ENCODE data around the gene C19orf38.
"Not testable (repeated sequence)": the region's sequence is repeated elsewhere in the genome, so short reads cannot be mapped to it uniquely, and the experiment has no call there.

Gene C19orf38

DNA sequence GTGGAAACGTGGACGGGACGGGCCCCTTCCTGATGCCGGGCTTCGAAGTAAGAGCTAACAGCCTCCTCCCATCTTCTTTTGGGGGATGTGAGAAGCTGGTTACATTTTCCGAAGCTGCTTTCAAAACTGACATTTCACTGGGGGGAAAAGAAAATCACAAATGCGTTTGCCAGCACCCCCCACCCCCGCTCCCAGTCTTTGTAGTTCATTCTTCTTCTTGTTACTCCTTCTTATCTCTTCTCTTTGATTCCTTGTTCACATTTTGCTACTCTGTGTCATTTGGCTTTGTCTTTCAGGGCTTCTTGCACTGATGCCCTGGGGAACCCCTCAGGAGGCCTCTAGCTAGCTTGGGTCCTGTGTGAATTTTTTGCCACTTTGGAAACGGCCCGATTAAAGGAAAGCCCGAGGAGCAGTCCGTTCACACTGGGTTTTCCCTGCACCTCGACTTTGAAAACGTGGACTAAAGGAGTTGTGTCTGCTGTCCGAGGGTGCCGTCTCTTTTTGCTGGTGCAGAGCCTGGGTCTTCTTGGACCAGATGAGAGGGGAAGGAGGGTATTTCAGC, 24.4 kb downstream of the C19orf38 start:
- in situ Hi-C loops (cut with MboI; ENCODE audit: low sequenced_read_pairs) = no loop called here

DNA sequence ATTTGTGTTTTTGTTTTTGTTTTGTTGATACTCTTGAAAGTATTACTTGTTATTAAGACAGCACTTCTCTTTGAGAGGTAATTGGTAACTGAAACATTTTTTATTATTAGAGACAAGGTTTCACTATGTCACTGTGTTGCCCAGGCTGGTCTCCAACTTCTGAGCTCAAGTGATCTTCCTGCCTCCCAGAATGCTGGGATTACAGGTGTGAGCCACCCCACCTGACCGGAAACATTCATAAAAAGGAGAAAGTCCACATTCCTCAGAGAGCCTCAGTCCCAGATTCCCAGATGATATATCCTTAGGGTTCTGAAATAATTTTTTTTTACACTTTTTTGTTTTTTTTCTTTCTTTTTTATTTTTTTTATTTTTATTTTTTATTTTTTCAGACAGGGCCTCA, 25.8 kb downstream of the C19orf38 start:
- in situ Hi-C loops (cut with MboI; ENCODE audit: low sequenced_read_pairs) = no loop called here

DNA sequence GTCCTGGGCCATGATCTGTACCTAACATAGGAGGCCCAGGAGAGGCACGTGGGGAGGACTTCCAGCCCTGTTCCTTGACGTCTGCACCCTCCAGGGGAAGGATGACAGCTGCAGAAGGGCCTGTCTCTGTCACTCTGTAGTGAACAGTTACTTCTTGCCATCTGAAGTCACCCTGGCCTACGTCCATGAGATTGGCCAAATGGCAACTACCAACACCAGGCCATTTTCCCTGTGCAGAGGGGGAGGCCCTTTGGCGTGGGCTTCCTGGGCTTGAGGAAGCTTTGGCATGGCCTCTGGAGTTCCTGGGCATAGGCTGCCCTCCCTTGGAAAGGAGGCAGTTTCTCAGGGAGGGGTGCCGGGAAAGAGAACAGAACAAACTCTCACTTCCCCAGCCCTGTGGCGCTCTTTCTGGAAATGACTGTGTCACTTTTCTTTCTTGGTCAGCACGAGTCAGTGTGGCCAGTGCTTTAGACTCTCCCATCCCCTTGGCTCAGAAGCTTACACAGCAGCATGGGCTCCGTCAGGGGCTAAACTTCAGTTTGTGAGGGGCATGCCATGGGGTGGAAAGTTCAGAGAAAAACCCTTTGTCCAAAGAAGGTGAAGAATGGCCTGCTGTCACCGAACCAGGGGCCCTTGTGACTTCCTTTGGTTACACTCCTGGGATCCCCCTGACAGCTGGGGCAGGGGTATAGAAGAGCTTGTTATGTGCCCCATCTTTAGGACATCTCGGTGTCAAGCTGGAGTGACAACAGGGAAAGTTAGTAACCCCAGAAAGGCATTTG, 28.4 kb downstream of the C19orf38 start:
- in situ Hi-C loops (cut with MboI; ENCODE audit: low sequenced_read_pairs) = no loop called here

DNA sequence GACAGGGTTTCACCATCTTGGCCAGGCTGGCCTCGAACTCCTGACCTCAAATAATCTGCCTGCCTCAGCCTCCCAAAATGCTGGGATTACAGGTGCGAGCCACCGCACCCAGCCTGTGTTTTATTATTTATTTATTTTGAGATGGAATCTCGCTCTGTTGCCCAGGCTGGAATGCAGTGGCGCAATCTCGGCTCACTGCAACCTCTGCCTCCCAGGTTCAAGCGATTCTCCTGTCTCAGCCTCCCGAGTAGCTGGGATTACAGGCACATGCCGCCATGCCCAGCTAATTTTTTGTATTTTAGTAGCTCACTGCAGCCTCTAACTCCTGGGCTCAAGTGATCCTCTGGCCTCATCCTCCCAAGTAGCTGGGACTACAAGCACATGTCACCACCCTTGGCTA, 29.4 kb downstream of the C19orf38 start:
- in situ Hi-C loops (cut with MboI; ENCODE audit: low sequenced_read_pairs) = not testable (repeated sequence)

DNA sequence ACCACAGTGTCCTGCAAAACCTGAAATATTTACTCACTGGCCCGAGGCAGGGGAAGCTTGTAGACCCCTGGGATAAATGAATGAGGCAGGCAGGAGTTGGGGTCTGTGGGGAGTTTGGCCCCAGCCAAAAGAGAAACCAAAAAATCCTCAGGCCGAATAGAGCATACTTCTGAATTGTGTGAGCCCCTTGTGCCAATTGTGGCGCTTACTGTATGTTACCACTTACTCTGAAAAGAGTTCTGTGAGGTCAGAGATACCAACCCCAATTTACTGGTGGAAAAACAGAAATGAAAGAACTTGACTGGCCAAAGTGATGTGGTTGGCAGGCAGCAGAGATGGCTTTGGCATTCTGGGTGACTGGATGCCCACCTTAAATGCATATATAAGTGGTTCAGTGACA, 30.0 kb downstream of the C19orf38 start:
- in situ Hi-C loops (cut with MboI; ENCODE audit: low sequenced_read_pairs) = no loop called here

DNA sequence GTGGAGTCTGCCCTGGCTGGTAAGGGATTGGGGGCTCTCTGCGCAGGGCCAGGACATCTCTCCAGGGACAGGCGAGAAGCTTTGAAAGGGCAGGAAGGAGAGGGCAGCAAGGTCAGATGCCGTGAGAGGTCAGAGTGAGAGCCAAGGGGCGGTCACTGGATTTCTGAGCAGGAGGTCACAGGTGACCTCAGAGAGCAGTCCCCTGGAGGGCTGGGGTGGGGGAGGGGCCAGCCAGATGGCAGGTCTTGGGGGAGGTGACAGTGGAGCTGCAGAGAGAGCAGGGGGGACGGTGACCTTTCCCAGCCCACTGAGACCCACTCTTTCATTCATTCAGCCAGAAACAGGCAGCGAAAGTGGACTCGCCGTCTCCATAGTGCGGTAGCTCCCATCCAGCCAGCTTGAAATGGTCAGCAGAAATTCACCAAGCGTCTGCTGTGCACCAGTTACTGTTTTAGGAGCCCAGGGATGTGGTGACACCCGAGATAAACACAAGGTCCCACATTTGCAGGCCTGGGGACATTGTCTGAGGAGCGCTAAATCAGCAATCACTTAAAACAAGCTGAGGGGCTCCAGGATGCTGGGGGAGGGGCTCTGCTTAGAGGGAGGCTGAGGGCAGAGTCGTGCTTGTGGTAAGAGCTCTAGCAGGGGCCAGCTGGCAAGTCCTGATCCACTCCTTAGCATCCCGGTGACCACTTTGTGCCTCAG, 33.3 kb downstream of the C19orf38 start:
- in situ Hi-C loops (cut with MboI; ENCODE audit: low sequenced_read_pairs) = no loop called here

DNA sequence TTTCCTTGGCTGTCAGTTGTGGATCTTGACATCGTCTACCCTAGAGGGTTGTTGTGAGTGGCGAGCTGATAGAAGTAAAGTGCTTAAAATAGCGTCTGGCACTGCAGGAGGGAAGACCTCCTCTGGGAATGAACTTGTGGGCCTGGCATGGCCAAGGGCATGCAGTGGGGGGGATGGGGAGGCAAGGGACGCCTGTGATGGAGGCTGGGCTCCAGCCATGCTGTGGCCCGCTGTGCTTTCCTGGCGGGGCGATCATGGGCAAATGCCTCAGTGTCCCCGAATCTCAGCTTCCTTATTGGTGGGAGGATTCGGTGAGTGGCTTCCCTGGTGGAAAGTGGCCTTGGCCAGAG, 33.9 kb downstream of the C19orf38 start:
- in situ Hi-C loops (cut with MboI; ENCODE audit: low sequenced_read_pairs) = no loop called here

DNA sequence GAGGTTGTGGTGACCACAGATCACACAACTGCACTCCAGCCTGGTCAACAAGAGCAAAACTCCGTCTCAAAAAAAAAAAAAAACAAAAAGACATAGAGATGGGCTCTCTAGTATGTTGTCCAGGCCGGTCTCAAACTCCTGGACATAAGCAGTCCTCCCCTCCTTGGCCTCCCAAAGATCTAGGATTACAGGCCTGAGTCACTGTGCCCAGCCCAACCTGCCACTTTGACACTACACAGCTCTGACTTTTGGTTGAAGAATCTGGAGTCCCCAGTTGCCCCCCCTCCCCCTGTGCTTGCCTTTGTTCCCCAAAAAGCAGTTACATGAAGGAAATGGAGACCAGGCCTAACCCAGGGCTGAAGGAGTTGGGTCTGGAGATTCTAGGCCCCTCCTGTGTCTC, 36.1 kb downstream of the C19orf38 start:
- in situ Hi-C loops (cut with MboI; ENCODE audit: low sequenced_read_pairs) = no loop called here

DNA sequence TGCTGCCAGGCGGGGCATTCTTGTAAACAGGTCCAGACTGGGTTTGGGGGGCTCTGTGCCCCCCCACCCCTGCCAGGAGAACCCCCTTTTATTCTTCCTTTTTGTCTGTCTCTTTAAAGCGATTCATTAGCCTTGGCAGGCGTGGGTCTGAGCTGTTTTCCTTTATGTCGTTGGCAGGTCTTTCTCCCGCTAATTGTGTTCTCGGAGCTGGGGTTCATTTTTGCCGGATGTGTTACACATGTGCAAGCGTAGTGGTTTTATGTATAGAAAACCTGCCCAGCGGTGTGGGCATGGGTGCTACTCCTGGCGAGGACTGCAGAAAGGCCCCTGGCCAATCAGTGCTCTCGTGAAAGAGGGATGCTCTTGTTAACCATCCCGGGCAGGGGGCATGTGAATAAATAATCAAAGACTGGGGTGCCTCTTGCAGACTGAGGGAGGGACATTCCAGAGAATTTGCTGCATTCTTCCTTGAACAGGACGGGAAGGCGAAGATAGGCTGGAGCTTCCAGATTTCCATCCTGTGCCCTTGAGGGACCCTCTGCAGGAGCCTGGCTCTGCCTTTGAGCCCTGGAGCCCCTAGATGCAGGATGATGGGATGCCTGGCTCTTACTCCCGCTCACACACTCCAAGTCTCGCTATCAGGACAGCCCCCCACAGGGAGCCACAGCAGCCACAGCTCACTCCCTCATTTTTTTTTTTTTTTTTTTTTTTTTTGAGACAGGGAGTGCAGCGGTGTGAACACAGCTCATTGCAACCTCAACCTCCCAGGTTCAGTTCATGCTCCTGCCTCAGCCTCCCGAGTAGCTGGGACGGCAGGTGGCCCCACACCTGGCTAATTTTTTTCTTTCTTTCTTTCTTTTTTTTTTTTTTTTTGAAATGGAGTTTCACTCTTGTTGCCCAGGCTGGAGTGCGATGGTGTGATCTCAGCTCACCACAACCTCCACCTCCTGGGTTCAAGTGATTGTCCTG, 37.3 kb downstream of the C19orf38 start:
- in situ Hi-C loops (cut with MboI; ENCODE audit: low sequenced_read_pairs) = no loop called here

DNA sequence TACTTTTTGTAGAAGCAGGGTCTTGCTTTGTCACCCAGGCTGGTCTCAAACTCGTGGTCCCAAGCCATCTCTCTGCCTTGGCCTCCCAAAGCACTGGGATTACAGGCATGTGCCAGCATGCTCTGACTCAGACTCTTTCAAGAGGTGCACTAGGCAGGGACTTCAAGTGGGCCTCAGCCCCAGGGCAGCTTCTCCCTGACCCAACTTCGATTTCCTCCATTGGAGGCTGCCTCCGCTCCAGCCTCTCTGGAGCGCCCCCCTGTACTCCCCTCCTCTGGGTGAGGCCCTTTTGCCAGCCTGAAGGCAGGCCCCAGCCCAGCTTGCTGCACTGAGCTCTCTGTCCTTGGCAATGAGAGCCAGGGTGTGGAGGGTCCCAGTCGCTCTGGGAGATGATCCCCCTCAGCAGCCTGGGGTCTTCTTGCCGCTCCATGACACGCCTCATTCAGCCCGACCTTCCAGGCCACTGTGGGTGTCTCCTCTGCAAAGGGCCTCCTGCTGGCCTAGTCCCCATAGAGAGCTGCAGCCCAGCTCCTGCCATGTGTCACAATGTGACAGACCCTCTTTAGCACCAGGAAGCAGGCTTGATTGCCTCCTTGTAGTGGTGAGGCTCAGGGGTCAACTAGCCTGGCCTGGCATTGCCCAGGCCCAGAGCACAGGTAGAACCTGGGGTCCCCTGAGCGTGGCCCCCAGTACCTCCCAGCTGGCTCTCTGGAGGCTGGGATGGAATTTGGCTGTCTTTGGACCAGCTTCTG, 39.6 kb downstream of the C19orf38 start:
- in situ Hi-C loops (cut with MboI; ENCODE audit: low sequenced_read_pairs) = no loop called here

DNA sequence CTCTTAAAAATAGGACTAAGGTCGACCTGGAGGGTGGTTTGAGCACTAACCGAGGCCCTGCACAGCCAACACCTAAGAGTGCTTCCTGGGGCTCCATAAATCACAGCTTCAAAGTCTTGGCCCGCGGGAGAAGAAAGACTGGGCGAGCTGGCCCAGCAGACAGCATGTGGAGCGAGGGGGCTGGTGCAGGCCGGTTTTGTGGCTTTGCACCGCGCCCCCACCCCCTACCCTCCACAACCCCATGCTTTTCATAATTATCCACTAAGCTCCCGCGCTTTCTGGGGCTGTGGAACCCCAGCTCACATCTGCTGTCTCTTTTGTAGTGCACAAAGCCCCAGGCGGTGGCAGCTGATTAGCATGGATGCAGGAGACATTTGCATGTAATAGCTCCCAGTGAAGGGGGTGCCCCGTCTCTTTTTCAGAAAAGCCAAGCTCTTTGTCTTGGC, 40.2 kb downstream of the C19orf38 start:
- in situ Hi-C loops (cut with MboI; ENCODE audit: low sequenced_read_pairs) = no loop called here

DNA sequence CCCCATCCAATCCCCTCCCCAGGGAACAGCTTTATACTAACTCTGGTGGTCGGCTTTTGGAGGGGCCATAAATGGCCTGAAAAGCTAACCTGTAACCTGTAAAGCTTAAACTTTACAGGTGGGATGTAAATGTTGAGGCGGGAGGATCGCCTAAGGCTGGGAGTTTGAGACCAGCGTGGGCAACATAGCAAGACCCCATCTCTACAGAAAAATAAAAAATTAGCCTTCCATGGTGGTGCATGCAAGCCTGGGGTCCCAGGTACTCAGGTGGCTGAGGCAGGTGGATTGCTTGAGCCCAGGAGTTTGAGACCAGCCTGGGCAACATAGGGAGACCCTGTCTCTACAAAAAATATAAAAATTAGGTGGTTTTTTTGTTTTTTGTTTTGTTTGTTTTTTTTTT, 41.7 kb downstream of the C19orf38 start:
- in situ Hi-C loops (cut with MboI; ENCODE audit: low sequenced_read_pairs) = no loop called here

DNA sequence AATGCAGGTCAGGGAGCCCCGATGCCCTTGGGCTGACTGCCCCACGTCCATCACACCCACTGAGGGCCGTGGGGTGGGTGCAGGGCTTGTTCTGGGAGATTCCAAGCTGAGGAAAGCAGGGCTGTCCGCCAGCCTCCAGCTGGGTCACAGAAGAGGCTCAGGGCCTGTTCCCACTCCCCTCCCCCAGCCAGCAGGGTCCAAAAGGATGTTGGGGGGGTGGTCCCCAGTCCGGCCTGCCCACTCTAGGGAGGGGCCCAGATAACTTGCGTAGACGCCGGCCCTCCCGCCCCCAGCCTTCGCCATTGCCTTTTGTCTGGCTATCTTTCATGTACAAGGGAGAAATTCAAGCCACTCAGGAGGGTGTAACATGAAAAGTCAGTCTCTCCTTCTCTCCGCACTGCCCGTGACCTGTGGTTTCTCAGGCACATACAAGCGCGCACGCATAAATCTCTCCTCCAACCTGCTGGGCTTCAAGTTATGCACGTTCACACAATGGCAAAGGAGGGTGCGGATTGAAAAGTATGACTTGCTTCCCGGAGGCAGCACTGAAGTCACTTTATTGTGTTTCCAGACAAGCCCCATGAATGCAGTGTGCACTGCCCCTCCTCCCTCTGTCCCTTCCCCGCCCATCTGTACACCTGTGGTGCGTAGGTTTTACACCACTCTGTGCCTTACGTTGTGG, 43.3 kb downstream of the C19orf38 start:
- in situ Hi-C loops (cut with MboI; ENCODE audit: low sequenced_read_pairs) = no loop called here

DNA sequence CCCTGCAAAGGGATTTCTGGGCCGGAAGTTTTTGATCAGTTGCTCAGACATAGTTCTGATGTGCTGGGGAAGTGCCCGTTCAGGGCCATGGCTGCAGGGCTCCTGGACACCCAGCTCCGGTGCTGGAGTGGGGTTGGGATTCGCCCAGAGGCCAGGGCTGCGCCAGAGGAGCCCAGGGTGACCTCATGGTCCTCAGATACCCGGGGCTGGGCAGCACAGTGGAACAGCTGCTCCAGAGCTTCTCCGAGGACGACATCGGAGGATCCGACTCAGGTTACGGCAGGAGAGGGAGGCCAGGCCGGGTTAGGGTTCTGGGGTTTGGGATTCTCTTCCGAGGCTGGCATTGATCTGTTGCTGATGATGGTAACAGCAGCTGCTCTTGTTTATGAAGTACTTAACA, 44.0 kb downstream of the C19orf38 start:
- in situ Hi-C loops (cut with MboI; ENCODE audit: low sequenced_read_pairs) = no loop called here

DNA sequence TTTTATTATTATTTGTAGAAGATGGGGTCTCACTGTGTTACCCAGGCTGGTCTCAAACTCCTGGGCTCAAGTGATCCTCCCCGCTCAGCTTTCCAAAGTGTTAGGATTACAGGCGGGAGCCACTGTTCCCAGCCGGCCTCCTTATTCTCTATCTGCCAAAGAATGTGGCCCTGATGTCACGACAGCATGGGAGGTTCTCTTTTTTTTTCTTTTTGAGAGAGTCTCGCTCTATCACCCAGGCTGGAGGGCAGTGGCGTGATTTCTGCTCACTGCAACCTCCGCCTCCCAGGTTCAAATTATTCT, 46.6 kb downstream of the C19orf38 start:
- in situ Hi-C loops (cut with MboI; ENCODE audit: low sequenced_read_pairs) = no loop called here

DNA sequence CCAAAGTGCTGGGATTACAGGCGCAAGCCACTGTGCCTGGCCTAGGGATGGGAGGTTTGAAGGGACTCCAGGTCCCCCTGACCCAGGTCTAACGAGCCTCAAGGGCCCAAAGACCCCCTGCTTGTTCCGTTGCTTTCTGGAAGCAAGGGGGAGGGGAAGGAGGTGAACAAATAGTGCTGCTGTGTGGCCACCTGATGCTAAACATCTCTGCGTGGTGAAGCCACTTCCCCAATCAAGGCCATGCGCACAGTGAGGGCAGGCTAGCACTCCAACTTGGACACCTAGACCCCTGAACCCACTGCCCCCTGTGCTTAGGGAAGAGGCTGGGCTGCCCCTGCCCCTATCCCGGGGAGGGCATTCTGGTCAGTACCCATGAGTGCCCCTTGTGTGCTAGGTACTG, 47.1 kb downstream of the C19orf38 start:
- in situ Hi-C loops (cut with MboI; ENCODE audit: low sequenced_read_pairs) = no loop called here

DNA sequence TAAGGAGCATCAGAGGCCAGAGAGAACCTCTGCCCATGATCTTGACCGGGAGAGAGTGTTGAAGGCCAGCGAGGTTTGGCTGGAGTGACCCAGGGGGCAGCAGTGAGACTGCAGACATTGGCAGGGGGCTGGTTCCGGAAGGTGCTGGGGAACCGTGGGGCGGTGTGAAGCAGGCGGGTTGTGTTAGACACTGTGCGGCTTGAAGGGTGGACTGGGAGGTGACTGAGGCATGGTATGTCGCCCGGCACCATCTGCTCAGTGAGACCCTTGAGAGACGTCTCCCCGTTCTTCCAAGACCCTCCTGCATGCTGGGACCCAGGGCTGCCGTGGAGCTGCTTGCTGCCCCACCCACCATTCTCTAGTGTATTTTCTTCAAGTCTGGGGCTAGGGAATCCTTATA, 47.7 kb downstream of the C19orf38 start:
- in situ Hi-C loops (cut with MboI; ENCODE audit: low sequenced_read_pairs) = no loop called here

DNA sequence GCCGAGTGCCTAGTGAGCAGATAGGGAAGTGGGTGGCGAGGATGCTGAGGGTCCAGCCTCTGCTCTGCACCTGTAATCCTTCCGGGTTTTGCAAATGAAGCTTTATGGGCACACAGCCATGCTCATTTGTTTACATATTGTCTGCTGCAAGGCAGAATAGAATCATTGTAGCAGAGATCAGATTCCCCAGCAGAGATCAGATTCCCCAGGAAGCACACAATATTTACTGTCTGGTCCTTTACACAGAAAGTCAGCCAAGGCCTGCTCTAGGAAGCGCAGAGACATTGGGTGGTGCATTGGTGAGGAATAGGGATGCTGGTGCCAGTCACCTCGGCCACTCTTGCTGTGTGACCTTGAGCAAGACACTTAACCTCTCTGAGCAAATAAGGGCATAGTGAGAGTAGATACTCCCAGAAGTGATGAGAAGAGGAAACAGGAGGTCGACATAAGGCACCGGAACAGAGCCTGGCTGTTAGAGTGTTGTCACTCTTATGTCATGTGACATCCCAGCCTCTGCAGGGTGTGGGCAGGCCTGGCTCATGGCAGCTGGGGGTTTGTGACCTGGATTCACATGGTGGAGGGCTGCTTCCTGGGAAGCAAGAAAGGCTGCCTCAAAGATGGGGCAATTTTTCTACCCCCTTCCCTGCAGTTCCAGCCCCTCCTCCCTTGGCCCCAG, 48.8 kb downstream of the C19orf38 start:
- in situ Hi-C loops (cut with MboI; ENCODE audit: low sequenced_read_pairs) = no loop called here

DNA sequence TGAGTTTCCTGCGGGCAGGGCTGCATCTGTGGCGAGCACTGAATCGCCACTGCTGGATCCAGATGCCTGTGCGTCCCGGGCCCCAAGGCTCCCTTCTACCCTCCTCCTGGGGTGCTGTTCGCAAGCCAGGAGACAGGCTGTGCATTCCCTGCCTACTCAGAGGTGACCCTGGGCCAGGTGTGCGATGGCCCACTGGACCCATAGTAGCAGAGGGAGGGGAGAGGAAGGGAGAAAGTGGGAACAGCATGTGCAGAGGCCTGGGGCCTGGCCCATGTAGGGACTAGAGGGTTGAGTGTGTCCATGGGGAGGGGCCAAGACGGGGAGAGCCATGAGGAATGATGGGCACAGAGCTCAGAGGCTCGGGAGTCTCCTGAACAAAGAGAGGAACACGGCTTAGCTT, 50.4 kb downstream of the C19orf38 start:
- in situ Hi-C loops (cut with MboI; ENCODE audit: low sequenced_read_pairs) = no loop called here
